HepG2 (cell line): Measurements from ENCODE around the gene KIAA0232. TPM values are rescaled to one million over a fixed set of nuclear protein-coding genes. Genes with fewer than 3 reads are reported as not detected.

Experiments used
- AHDC1 ChIP-seq: sonication (generic); formaldehyde crosslinking; IDR thresholded peaks from 2 replicates; pipeline ENCODE4 v1.5.1; 2020; ENCODE audit warnings: mild to moderate bottlenecking, missing genetic modification reagents, borderline replicate concordance
- DNMT1 ChIP-seq: sonication (generic); formaldehyde crosslinking; IDR thresholded peaks from 2 replicates; pipeline ENCODE4 v1.5.1; 2020; ENCODE audit warnings: mild to moderate bottlenecking, missing genetic modification reagents
- HDAC6 ChIP-seq: fragments of 200-600 bp; sonication (generic); IDR thresholded peaks from 2 replicates; pipeline ENCODE4 v1.7.0; 2017; ENCODE audit warnings: mild to moderate bottlenecking, antibody characterized with exemption, low read length, low read depth
- HMGXB3 ChIP-seq: sonication (generic); formaldehyde crosslinking; IDR thresholded peaks from 2 replicates; pipeline ENCODE4 v1.4.0; 2020; ENCODE audit warnings: missing genetic modification reagents, borderline replicate concordance
- KDM2A ChIP-seq: sonication (generic); formaldehyde crosslinking; IDR thresholded peaks from 2 replicates; pipeline ENCODE4 v1.4.0; 2020; ENCODE audit warnings: low read depth, missing genetic modification reagents, borderline replicate concordance
- KLF15 ChIP-seq: sonication (generic); formaldehyde crosslinking; IDR thresholded peaks from 2 replicates; pipeline ENCODE4 v1.8.1; 2023; ENCODE audit warnings: borderline replicate concordance, mild to moderate bottlenecking, inconsistent platforms, missing genetic modification reagents, mixed read lengths
- MAZ ChIP-seq, 2 experiments: sonication (generic) in 1 of 2; formaldehyde crosslinking in 1 of 2; IDR thresholded peaks; 2 replicates each; pipeline versions ENCODE4 v1.5.0 to v1.6.1; 2012 to 2020; ENCODE audit warnings: low read depth in 2 of 2, mild to moderate bottlenecking in 2 of 2, borderline replicate concordance in 1 of 2, improper control_type of control experiment in 1 of 2, low read length in 1 of 2, missing genetic modification reagents in 1 of 2, moderate library complexity in 1 of 2
- POGZ ChIP-seq: sonication (generic); formaldehyde crosslinking; IDR thresholded peaks from 2 replicates; pipeline ENCODE4 v1.4.0; 2020; ENCODE audit warnings: mild to moderate bottlenecking, missing genetic modification reagents
- ZBTB7A ChIP-seq: sonication (generic); formaldehyde crosslinking; IDR thresholded peaks from 2 replicates; pipeline ENCODE4 v1.8.0; 2022; ENCODE audit warnings: mild to moderate bottlenecking, missing genetic modification reagents
- ZBTB7B ChIP-seq: sonication (generic); formaldehyde crosslinking; IDR thresholded peaks from 2 replicates; pipeline ENCODE4 v1.4.0; 2020; ENCODE audit warnings: missing genetic modification reagents
- polyA plus RNA-seq, 8 experiments: library from polyadenylated mRNA; depleted of rRNA in 3 of 8; stranded (reverse) in 7 of 8; unstranded in 1 of 8; fragments of >200 nt; fragmentation: Illumina TruSeq in 4 of 8; extraction: Trizol in 4 of 8; gene quantifications; 2 replicates each; pipeline versions ENCODE4 v1.2.1 to v1.2.3, GENCODE V29; 2011 to 2016; ENCODE audit warnings: low read depth in 4 of 8, missing spikeins in 1 of 8, mixed read lengths in 1 of 8; ENCODE audit not compliant: insufficient read depth in 1 of 8
- total RNA-seq, 5 experiments: library from RNA; depleted of rRNA; stranded (reverse); fragments of >200 nt; fragmentation: Illumina TruSeq; extraction: Trizol; gene quantifications; 2 replicates each; pipeline ENCODE4 v1.2.3, GENCODE V29; 2016; ENCODE audit warnings: low read depth in 1 of 5
- TF ChIP-seq, protein P1 (sequence below), 2 experiments: sonication (generic) in 1 of 2; formaldehyde crosslinking in 1 of 2; IDR thresholded peaks; 2 replicates each; pipeline versions ENCODE4 v1.4.0 to v1.6.1; 2016 to 2020; ENCODE audit warnings: borderline replicate concordance in 1 of 2, low read depth in 1 of 2, mild to moderate bottlenecking in 1 of 2, missing genetic modification reagents in 1 of 2

KIAA0232 gene
- total and polyA plus RNA-seq, 2 of the 13 experiments (the other 11 are each of a cell fraction or from before 2014, with no cell fraction given): 7.8 to 17.1 TPM

DNA sequence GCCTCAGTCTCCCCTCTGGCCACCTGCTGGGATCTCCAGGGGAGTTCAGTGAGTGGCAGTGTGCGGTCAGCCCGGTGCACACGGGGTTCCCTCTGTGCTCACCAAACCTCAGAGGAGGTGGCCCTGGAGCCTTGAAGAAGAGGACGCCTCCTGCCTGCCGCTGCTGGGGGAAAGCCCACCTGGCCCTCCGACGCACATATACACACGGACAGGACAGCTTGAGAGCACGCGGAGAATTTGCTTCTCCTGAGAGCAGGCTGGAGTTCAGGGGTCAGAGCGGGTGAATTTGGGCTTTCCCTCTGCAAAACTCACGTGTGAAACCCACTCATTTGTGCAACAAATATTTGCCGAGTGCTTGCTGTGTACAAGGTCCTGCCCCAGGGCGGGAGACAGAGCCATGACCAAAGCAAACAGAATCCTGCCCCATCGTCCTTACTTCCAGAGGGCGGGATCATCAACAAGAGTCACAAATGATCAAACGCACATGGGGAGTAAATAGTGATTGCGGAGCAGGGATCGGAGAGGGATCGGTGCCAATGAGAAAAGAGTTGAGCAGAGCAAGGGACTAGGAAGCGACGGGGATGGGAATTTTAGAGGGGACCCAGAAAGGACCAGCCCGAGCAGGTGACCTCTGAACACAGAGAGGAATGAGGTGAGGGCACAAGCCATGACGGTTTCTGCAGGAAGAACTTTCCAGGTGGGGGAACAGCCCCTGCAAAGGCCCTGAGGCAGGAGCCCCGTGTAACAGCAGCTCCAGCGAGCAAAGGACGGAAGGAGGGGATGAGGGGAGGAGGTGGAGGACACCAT is 49.0 kb upstream of the KIAA0232 start (continued):
- TF ChIP-seq MAZ (IDR thresholded peaks at IDR 0.05; ENCODE audit: borderline replicate concordance, low read depth, low read length) (no peak), MAZ (CRISPR knock-in tag; IDR thresholded peaks at IDR 0.05; ENCODE audit: low read depth) (0 out of 2 replicates have a peak, but pooled peaks have one; percentile 42), KLF15 (no peak), DNMT1 (no peak), AHDC1 (CRISPR knock-in tag) (peak; percentile 65; the same call in 1 of the 2 replicates), KDM2A (peak; percentile 73; the same call in 1 of the 2 replicates), POGZ (CRISPR knock-in tag) (peak; percentile 74), ZBTB7A (CRISPR knock-in tag) (no peak), HDAC6 (no peak), HMGXB3 (peak; percentile 21; the same call in 1 of the 2 replicates), ZBTB7B (CRISPR knock-in tag) (peak; percentile 93; the same call in 1 of the 2 replicates)
- TF ChIP-seq, protein P1, sequence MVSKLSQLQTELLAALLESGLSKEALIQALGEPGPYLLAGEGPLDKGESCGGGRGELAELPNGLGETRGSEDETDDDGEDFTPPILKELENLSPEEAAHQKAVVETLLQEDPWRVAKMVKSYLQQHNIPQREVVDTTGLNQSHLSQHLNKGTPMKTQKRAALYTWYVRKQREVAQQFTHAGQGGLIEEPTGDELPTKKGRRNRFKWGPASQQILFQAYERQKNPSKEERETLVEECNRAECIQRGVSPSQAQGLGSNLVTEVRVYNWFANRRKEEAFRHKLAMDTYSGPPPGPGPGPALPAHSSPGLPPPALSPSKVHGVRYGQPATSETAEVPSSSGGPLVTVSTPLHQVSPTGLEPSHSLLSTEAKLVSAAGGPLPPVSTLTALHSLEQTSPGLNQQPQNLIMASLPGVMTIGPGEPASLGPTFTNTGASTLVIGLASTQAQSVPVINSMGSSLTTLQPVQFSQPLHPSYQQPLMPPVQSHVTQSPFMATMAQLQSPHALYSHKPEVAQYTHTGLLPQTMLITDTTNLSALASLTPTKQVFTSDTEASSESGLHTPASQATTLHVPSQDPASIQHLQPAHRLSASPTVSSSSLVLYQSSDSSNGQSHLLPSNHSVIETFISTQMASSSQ (IDR thresholded peaks at IDR 0.05; ENCODE audit: low read depth): 0 out of 2 replicates have a peak, but pooled peaks have one; percentile 12
- TF ChIP-seq, protein P1 (CRISPR knock-in tag; IDR thresholded peaks at IDR 0.05; ENCODE audit: borderline replicate concordance): peak; percentile 88; the same call in 1 of the 2 replicates
